ENCODE data around the gene DGKI. TPM values are rescaled to one million over a fixed set of nuclear protein-coding genes. Genes with fewer than 3 reads are reported as not detected.
A peak's percentile ranks its signal among the peaks of the same experiment; 100 is the strongest.

DGKI gene
- total and polyA plus RNA-seq, 11 donors: 0.36 to 4.6 (median 1.0) TPM

- DNase-seq (no peak), ATAC-seq (no peak)
- Histone ChIP-seq H3K36me3 (no peaks in the 10 kb centered on the region), H3K27ac (no peak overlapping the region), H3K4me1 (no peaks in the 10 kb centered on the region), H3K9me3 (peaks cover 0 to 8% (median 0%) of the 10 kb centered on the region in 12 donors), H3K27me3 (no peaks in the 10 kb centered on the region), H3K4me3 (no peak overlapping the region)
- no peak for TF ChIP-seq POLR2A (IDR thresholded peaks at IDR 0.05)
- TF ChIP-seq CTCF (IDR thresholded peaks at IDR 0.05): no peak
- 84 to 91% (median 88%) methylated on average over 2 of the region's 2 CpGs for WGBS, 4 donors
- intact Hi-C loops (cut with DNase I): loop anchor here in 2 of 10 donors (5.0 to 10.0 kb wide), 2 partner anchors 323 to 325 kb away; no protein-coding TSS in a partner anchor
Measured at GRCh38 chr7:137489880-137490279, 356.9 kb downstream of the DGKI start.

- no peaks in the 10 kb centered on the region for H3K9me3 ChIP-seq
- H3K4me3 ChIP-seq: no peak overlapping the region
- intact Hi-C loops (cut with DNase I): loop anchor here in 2 of 10 donors (5.0 to 10.0 kb wide), 2 partner anchors 321 to 323 kb away; no protein-coding TSS in a partner anchor
- no peaks in the 10 kb centered on the region for H3K4me1 ChIP-seq
- DNase-seq (no peak), ATAC-seq (no peak)
- TF ChIP-seq CTCF (IDR thresholded peaks at IDR 0.05): peak in 4 of 12 donors; percentile 15 to 29 (median 26)
- TF ChIP-seq POLR2A (IDR thresholded peaks at IDR 0.05): no peak
- H3K36me3 ChIP-seq: no peaks in the 10 kb centered on the region
- no peak overlapping the region for H3K27ac ChIP-seq
- 48 to 63% (median 56%) methylated on average over 1 of the region's 1 CpG for WGBS, 4 donors
- H3K27me3 ChIP-seq: no peaks in the 10 kb centered on the region
Measured at GRCh38 chr7:137488038-137488437, 358.7 kb downstream of the DGKI start.

- H3K9me3 ChIP-seq: no peaks in the 10 kb centered on the region
- no peak for TF ChIP-seq CTCF (IDR thresholded peaks at IDR 0.05)
- TF ChIP-seq POLR2A (IDR thresholded peaks at IDR 0.05): no peak
- intact Hi-C loops (cut with DNase I): loop anchor here in 2 of 10 donors (5.0 to 10.0 kb wide), 2 partner anchors 319 to 321 kb away; no protein-coding TSS in a partner anchor
- H3K4me1 ChIP-seq: no peaks in the 10 kb centered on the region
- WGBS, 4 donors: 71 to 80% (median 77%) methylated on average over 2 of the region's 2 CpGs
- H3K36me3 ChIP-seq: no peaks in the 10 kb centered on the region
- no peak overlapping the region for H3K27ac ChIP-seq
- no peak for DNase-seq
- ATAC-seq: no peak
- H3K27me3 ChIP-seq: no peaks in the 10 kb centered on the region
- no peak overlapping the region for H3K4me3 ChIP-seq
Measured at GRCh38 chr7:137485818-137486217, 361.0 kb downstream of the DGKI start.

GRCh38 chr7:137484326-137484725 lies 362.4 kb downstream of the DGKI start:
- TF ChIP-seq CTCF (IDR thresholded peaks at IDR 0.05) (no peak), POLR2A (IDR thresholded peaks at IDR 0.05) (no peak)
- H3K27ac ChIP-seq: no peak overlapping the region
- 49 to 64% (median 59%) methylated on average over 1 of the region's 1 CpG for WGBS, 4 donors
- no peaks in the 10 kb centered on the region for H3K27me3 ChIP-seq
- intact Hi-C loops (cut with DNase I): loop anchor here in 1 of 10 donors (10.0 kb wide), 1 partner anchor 320 kb away; no protein-coding TSS in a partner anchor
- ATAC-seq (no peak), DNase-seq (no peak)
- no peaks in the 10 kb centered on the region for H3K36me3 ChIP-seq
- H3K9me3 ChIP-seq: no peaks in the 10 kb centered on the region
- H3K4me1 ChIP-seq: no peaks in the 10 kb centered on the region
- no peak overlapping the region for H3K4me3 ChIP-seq
